ENCODE data around the gene TSN.
A peak's percentile ranks its signal among the peaks of the same experiment; 100 is the strongest.
"Not testable (repeated sequence)": the region's sequence is repeated elsewhere in the genome, so short reads cannot be mapped to it uniquely, and the experiment has no call there.

The TSN gene

GRCh38 chr2:121755237-121756111, at the start of gene TSN:
TSN (plus strand) TSS chr2:121755651; CDS start chr2:121755780, 129 bp downstream.
- DNase-seq (ENCODE audit: low read depth), result peak; percentile 97

- DNase-seq (ENCODE audit: low read depth), result no peak
These were observed 49.5 kb upstream of the TSN start for GRCh38 chr2:121705958-121706357.

GRCh38 chr2:121707344-121707919, 48.0 kb upstream of the TSN start:
- DNase-seq (ENCODE audit: low read depth), result peak; percentile 49

GRCh38 chr2:121707920-121708361, 47.5 kb upstream of the TSN start:
- DNase-seq (ENCODE audit: low read depth), result no peak

GRCh38 chr2:121709776-121710469, 45.5 kb upstream of the TSN start:
- no peak for DNase-seq (ENCODE audit: low read depth)

GRCh38 chr2:121710470-121711170, 44.8 kb upstream of the TSN start:
- peak; percentile 82 for DNase-seq (ENCODE audit: low read depth)

- peak; percentile 77 for DNase-seq (ENCODE audit: low read depth)
These were observed 44.0 kb upstream of the TSN start for GRCh38 chr2:121711481-121711880.

- no peak for DNase-seq (ENCODE audit: low read depth)
These were observed 39.3 kb upstream of the TSN start for GRCh38 chr2:121716126-121716525.

- DNase-seq (ENCODE audit: low read depth), result no peak
These were observed 37.9 kb upstream of the TSN start for GRCh38 chr2:121717529-121717928.

GRCh38 chr2:121721926-121722325, 33.5 kb upstream of the TSN start:
- peak; percentile 87 for DNase-seq (ENCODE audit: low read depth)

- DNase-seq (ENCODE audit: low read depth), result peak; percentile 76
These were observed 33.0 kb upstream of the TSN start for GRCh38 chr2:121722479-121722878.

GRCh38 chr2:121723316-121723715, 32.1 kb upstream of the TSN start:
- no peak for DNase-seq (ENCODE audit: low read depth)

GRCh38 chr2:121727332-121727731, 28.1 kb upstream of the TSN start:
- no peak for DNase-seq (ENCODE audit: low read depth)

GRCh38 chr2:121727950-121728349, 27.5 kb upstream of the TSN start:
- no peak for DNase-seq (ENCODE audit: low read depth)

- no peak for DNase-seq (ENCODE audit: low read depth)
These were observed 24.1 kb upstream of the TSN start for GRCh38 chr2:121731366-121731765.

- DNase-seq (ENCODE audit: low read depth), result not testable (repeated sequence)
These were observed 20.9 kb upstream of the TSN start for GRCh38 chr2:121734544-121734943.

GRCh38 chr2:121735518-121736074, 19.9 kb upstream of the TSN start:
- DNase-seq (ENCODE audit: low read depth), result no peak

GRCh38 chr2:121736140-121736461, 19.4 kb upstream of the TSN start:
- peak; percentile 6 for DNase-seq (ENCODE audit: low read depth)

- DNase-seq (ENCODE audit: low read depth), result peak; percentile 98
These were observed 18.8 kb upstream of the TSN start, which contains the start of gene NIFK for GRCh38 chr2:121736462-121737336. NIFK (minus strand) TSS chr2:121736875; CDS start chr2:121736850, 25 bp downstream.

- no peak for DNase-seq (ENCODE audit: low read depth)
These were observed 14.5 kb upstream of the TSN start for GRCh38 chr2:121740973-121741372.

- no peak for DNase-seq (ENCODE audit: low read depth)
These were observed 14.0 kb upstream of the TSN start for GRCh38 chr2:121741450-121741849.
